Measurements from ENCODE around the gene SMAD3. TPM values are rescaled to one million over a fixed set of nuclear protein-coding genes. Genes with fewer than 3 reads are reported as not detected.
A peak's percentile ranks its signal among the peaks of the same experiment; 100 is the strongest.
"Not testable (repeated sequence)": the region's sequence is repeated elsewhere in the genome, so short reads cannot be mapped to it uniquely, and the experiment has no call there.

Gene SMAD3
- total RNA-seq, 1 experiment from 2014 or later = 99.5 TPM

DNA sequence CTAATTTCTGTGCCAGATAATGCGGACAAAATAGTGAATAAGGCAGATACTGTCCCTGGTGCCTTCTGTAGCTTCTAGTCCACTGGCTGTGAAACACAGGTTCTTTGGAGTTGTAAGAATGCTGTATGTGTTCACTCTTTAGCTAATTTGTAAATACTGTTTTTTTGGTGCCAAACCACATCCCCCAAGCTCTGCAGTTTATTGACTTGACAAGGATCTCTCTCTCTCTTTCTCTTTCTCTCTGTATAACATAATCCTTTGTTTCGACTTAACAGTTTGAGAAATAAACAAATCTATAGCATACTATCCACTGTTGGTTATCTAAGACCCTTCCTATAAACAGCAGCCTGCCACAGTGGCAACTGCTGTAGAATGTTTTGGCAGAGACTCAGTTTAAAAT is 7.6 kb downstream of the SMAD3 start:
- H4K20me1 ChIP-seq (ENCODE audit: insufficient read depth) = peaks cover 52% of the 10 kb centered on the region
- H3K9me3 ChIP-seq (ENCODE audit: insufficient read depth, low read depth) = no peaks in the 10 kb centered on the region
- H2AFZ ChIP-seq = no peak overlapping the region
- ChIA-PET CTCF (no interaction called here), POLR2A (ENCODE audit: unreplicated experiment) (interaction anchor here (0.7 kb wide), 1 partner anchor 55 kb away, joined by 6 read pairs; no protein-coding TSS in a partner anchor)
- intact Hi-C loops (cut with micrococcal nuclease; ENCODE audit: unreplicated experiment) = no loop called here
- peaks cover 100% of the 10 kb centered on the region for H3K79me2 ChIP-seq (ENCODE audit: low read depth)
- H3K27me3 ChIP-seq (ENCODE audit: insufficient read depth, low read depth) = no peaks in the 10 kb centered on the region
- peaks cover 30% of the 10 kb centered on the region for H3K36me3 ChIP-seq (ENCODE audit: low read depth)
- H3F3A ChIP-seq (ENCODE audit: insufficient read depth, low read depth) = peaks cover 37% of the 10 kb centered on the region
- peak overlapping the region; percentile 57 for H3K4me2 ChIP-seq
- TF ChIP-seq EZH2 (IDR thresholded peaks at IDR 0.05; ENCODE audit: low read depth) = no peak
- no peak for TF ChIP-seq CTCF (conservative IDR thresholded peaks at IDR 0.05)
- peak overlapping the region; percentile 64 for H3K27ac ChIP-seq
- no peak for DNase-seq
- H3K9me2 ChIP-seq (ENCODE audit: insufficient read depth) = no peaks in the 10 kb centered on the region
- no TSS peak for BruUV-seq (replicated peaks)
- H3K4me3 ChIP-seq = no peak overlapping the region; the same call in 1 of the 2 replicates
- peaks cover 95% of the 10 kb centered on the region for H3K4me1 ChIP-seq (replicated peaks; ENCODE audit: insufficient read depth)

DNA sequence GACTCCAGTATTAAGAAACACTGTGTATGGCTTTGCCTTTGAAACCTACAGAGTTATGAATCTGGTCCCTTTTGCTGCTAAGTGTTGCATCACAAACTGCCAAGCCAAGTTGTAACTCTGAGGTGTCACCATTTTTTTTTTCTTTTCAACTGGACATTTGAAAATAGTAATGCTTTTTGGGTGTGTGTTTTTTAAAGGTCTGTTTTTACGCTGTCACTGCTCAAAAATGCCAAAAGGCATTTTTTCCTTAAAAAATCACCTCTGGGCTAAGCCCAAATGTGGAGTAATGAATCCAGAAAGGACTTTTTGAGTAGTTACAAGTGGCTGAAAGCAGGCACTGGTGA is 9.5 kb downstream of the SMAD3 start:
- ChIA-PET CTCF (no interaction called here), POLR2A (ENCODE audit: unreplicated experiment) (interaction anchor here (0.6 kb wide), 1 partner anchor 143 kb away, joined by 4 read pairs; no protein-coding TSS in a partner anchor)
- H4K20me1 ChIP-seq (ENCODE audit: insufficient read depth) = peaks cover 33% of the 10 kb centered on the region
- H3K27me3 ChIP-seq (ENCODE audit: insufficient read depth, low read depth) = no peaks in the 10 kb centered on the region
- intact Hi-C loops (cut with micrococcal nuclease; ENCODE audit: unreplicated experiment) = no loop called here
- DNase-seq = no peak
- no TSS peak for BruUV-seq (replicated peaks)
- H3K79me2 ChIP-seq (ENCODE audit: low read depth) = peaks cover 100% of the 10 kb centered on the region
- H3K9me2 ChIP-seq (ENCODE audit: insufficient read depth) = no peaks in the 10 kb centered on the region
- peaks cover 97% of the 10 kb centered on the region for H3K4me1 ChIP-seq (replicated peaks; ENCODE audit: insufficient read depth)
- H3F3A ChIP-seq (ENCODE audit: insufficient read depth, low read depth) = peaks cover 42% of the 10 kb centered on the region
- TF ChIP-seq CTCF (conservative IDR thresholded peaks at IDR 0.05) (no peak), EZH2 (IDR thresholded peaks at IDR 0.05; ENCODE audit: low read depth) (no peak)
- peaks cover 26% of the 10 kb centered on the region for H3K36me3 ChIP-seq (ENCODE audit: low read depth)
- H3K9me3 ChIP-seq (ENCODE audit: insufficient read depth, low read depth) = no peaks in the 10 kb centered on the region
- H3K4me2 ChIP-seq = peak overlapping the region; percentile 57
- H3K4me3 ChIP-seq = no peak overlapping the region
- peak overlapping the region; percentile 64 for H3K27ac ChIP-seq
- H2AFZ ChIP-seq = no peak overlapping the region

GRCh38 chr15:67075555-67076135 is 10.2 kb downstream of the SMAD3 start:
- peaks cover 100% of the 10 kb centered on the region for H3K79me2 ChIP-seq (ENCODE audit: low read depth)
- H3K9me3 ChIP-seq (ENCODE audit: insufficient read depth, low read depth); BruUV-seq (replicated peaks); DNase-seq; H3K4me3 ChIP-seq; H3K27me3 ChIP-seq (ENCODE audit: insufficient read depth, low read depth); H3K9me2 ChIP-seq (ENCODE audit: insufficient read depth); H2AFZ ChIP-seq; CTCF ChIA-PET: not testable (repeated sequence)
- POLR2A ChIA-PET (ENCODE audit: unreplicated experiment) = interaction anchor here (0.6 kb wide), 1 partner anchor 144 kb away, joined by 4 read pairs; no protein-coding TSS in a partner anchor
- peak overlapping the region; percentile 64; the same call in 1 of the 2 replicates for H3K27ac ChIP-seq
- peaks cover 49% of the 10 kb centered on the region for H3F3A ChIP-seq (ENCODE audit: insufficient read depth, low read depth)
- H4K20me1 ChIP-seq (ENCODE audit: insufficient read depth) = peaks cover 25% of the 10 kb centered on the region
- peaks cover 29% of the 10 kb centered on the region for H3K36me3 ChIP-seq (ENCODE audit: low read depth)
- intact Hi-C loops (cut with micrococcal nuclease; ENCODE audit: unreplicated experiment) = loop anchor here (1.0 kb wide), 1 partner anchor 31 kb away; no protein-coding TSS in a partner anchor
- peak overlapping the region; percentile 57; the same call in 1 of the 2 replicates for H3K4me2 ChIP-seq
- peaks cover 97% of the 10 kb centered on the region for H3K4me1 ChIP-seq (replicated peaks; ENCODE audit: insufficient read depth)

Data from PC-9 (cell line).